Myocyte (in vitro differentiated cells): ENCODE results near the gene OPN1MW3. TPM values are rescaled to one million over a fixed set of nuclear protein-coding genes. Genes with fewer than 3 reads are reported as not detected.
"Not testable (repeated sequence)": the region's sequence is repeated elsewhere in the genome, so short reads cannot be mapped to it uniquely, and the experiment has no call there.

Experiments used
- DNase-seq: peaks from one replicate; pipeline ENCODE4 v3.0.0-alpha.2; 2012; ENCODE audit warnings: low read depth
- polyA plus RNA-seq: library from polyadenylated mRNA; unstranded; fragments of >200 nt; gene quantifications from one replicate; pipeline ENCODE4 v1.2.1, GENCODE V29; 2012; ENCODE audit warnings: missing spikeins
- total RNA-seq: library from RNA; depleted of rRNA; stranded (reverse); fragments of >200 nt; gene quantifications from 2 replicates; pipeline ENCODE4 v1.2.3, GENCODE V29; 2014

OPN1MW3 gene
- total RNA-seq: not detected in 2 replicates
- not detected for polyA plus RNA-seq

DNA sequence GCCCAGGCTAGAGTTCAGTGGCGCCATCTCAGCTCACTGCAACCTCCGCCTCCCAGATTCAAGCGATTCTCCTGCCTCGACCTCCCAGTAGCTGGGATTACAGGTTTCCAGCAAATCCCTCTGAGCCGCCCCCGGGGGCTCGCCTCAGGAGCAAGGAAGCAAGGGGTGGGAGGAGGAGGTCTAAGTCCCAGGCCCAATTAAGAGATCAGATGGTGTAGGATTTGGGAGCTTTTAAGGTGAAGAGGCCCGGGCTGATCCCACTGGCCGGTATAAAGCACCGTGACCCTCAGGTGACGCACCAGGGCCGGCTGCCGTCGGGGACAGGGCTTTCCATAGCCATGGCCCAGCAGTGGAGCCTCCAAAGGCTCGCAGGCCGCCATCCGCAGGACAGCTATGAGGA lies at the start of gene OPN1MW3:
Gene OPN1MW3 (plus strand): TSS at position 301 of the 400 bp plus-strand sequence. CDS start 38 bp downstream, at position 339.
- not testable (repeated sequence) for DNase-seq

DNA sequence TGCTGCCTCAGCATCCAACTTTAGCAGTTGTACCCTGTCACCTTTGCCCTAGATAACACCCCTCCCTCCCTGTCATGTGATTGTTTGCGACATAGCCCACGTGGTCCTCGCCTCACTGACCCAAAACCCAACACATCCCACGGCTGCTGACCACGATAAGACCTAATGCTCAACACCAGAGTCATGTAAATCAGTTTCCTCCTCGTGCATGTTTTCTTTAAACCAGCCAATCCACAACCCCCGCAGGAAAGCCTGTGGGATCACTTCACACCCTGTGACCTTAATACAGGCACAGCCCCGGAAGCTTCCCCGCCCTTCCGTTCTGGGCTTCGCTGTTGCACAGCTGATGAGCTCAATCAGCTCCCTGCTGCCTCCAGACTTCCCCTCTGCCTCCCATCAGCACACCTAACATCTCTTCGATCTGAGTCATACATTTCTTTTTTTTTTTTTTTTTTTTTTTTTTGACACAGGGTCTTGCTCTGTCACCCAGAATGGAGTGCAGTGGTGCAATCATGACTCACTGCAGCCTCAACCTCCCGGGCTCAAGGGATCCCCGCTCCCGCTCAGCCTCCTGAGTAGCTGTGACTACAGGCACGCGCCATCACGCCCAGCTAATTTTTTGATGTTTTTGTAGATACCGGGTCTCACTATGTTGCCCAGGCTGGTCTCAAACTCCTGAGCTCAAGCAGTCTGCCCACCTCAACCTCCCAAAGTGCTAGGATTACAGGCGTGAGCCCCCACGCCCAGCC lies 47.5 kb upstream of the OPN1MW3 start:
- not testable (repeated sequence) for DNase-seq

DNA sequence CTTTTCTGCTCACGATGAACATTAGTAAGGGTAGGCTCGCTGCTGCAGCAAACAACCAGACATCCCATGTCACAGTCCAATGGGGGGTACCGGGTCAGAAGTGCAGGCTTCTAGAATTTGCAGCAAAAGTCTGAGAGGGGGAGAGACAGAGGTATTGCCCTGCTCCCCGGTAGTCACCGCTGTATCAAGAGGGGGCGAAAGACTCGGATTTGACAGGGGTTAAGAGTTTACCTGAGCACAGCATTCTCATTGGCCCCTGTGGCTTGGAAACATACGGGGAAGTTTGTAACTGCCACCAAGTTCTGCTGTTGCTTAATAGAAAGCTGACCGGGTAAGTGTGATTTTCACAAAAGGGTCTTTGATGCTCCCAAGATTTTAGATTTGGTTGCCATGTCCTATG lies 46.3 kb upstream of the OPN1MW3 start:
- not testable (repeated sequence) for DNase-seq

DNA sequence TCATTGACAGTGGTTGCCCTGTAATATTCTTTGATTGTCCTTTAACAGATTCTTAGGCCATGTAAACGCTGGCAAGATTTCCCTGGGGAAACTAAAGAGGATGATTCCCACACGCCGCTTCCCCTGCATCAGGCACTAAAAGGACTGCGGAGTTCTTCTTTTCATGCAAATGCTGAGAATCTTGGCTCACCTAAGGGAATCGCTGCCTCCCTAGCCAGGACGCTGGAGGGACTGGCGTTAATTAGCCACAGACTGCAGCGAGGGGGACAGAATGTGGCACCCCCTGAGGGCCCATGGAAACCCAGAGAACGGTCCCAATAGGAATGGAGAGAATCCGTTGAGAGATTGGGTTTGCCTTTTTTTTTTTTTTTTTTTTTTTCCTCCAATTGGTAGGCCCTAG lies 45.9 kb upstream of the OPN1MW3 start:
- not testable (repeated sequence) for DNase-seq

DNA sequence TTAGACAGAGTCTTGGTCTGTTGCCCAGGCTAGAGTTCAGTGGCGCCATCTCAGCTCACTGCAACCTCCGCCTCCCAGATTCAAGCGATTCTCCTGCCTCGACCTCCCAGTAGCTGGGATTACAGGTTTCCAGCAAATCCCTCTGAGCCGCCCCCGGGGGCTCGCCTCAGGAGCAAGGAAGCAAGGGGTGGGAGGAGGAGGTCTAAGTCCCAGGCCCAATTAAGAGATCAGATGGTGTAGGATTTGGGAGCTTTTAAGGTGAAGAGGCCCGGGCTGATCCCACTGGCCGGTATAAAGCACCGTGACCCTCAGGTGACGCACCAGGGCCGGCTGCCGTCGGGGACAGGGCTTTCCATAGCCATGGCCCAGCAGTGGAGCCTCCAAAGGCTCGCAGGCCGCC lies 37.9 kb upstream of the OPN1MW3 start, which contains the start of gene OPN1MW2:
Gene OPN1MW2 (plus strand): TSS at position 301 of the 400 bp plus-strand sequence. CDS start 60 bp downstream, at position 361.
- not testable (repeated sequence) for DNase-seq

DNA sequence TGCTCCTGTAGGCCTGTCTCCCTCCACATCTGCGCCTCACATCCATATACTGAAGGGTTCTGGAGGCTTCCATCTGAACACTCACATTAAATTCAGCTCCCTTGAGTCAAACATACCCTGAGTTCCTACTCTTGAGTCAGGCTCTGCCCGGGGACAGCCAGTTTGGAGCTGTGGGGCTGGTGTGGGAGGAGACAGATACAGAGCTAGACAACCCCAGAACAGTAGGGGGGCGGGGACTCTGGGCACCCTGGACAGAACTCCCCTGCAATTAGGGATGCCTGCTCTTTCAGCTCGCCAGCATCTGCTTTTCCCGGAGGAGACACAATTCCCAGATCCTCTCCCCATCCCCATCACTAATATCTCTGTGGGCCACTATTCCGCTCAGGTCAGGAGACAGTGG lies 32.1 kb upstream of the OPN1MW3 start:
- DNase-seq: not testable (repeated sequence)

DNA sequence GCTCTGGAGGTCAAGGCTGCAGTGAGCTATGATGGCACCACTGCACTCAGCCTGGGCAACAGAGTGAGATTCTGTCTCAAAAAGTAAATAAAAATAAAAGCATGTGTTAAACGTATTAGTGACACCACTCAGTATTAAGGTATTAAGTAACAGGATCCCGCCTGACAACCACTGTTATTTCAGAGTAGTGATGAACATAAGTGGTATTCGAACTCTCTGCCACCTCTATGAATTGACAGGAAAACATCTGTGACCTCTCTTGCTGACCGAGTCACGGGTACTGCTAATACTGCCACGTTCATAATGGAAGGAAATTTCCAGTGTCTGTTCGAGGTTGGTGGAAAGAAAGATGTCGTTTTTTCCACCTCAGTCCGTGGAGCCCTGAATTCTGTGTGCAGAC lies 30.7 kb upstream of the OPN1MW3 start:
- DNase-seq: not testable (repeated sequence)

DNA sequence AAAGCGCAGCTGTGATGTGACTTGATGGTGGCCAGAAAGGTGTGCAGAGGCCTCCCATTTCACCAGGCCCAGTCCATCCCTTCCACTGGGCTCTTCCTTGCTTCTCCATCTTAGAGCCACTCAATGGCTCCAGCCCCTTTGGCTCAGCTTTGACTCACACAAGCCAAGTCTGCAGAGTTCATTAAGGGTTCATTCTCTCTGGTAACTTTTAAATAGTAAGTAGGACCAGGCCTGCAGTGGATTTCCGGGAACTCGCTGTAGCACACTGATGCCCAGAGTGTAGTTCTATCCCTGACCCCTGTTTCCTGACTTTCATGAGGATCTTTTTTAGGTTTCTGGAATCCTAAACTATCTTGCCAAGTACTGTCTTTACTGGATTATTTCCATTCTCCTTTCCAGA lies 25.9 kb upstream of the OPN1MW3 start:
- DNase-seq: not testable (repeated sequence)

DNA sequence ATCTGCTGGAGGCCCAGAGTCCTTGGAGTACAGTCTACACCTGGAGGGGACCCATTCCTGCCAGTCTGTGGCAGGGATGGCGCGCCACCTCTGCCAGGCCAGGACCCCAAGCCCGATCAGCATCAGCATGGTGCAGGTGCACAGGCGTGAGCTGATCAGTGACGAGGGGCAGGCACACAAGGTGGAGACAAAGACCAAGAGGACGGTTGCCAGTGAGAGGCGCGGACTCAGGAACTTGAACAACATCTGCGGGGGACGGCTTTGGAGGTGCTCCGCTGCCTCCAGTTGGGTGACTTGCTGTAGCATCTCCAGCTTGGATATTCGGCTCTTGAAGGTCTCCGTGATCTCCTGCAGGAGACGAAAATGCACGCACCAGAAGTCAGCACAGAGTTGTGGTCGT lies 23.8 kb upstream of the OPN1MW3 start:
- not testable (repeated sequence) for DNase-seq

DNA sequence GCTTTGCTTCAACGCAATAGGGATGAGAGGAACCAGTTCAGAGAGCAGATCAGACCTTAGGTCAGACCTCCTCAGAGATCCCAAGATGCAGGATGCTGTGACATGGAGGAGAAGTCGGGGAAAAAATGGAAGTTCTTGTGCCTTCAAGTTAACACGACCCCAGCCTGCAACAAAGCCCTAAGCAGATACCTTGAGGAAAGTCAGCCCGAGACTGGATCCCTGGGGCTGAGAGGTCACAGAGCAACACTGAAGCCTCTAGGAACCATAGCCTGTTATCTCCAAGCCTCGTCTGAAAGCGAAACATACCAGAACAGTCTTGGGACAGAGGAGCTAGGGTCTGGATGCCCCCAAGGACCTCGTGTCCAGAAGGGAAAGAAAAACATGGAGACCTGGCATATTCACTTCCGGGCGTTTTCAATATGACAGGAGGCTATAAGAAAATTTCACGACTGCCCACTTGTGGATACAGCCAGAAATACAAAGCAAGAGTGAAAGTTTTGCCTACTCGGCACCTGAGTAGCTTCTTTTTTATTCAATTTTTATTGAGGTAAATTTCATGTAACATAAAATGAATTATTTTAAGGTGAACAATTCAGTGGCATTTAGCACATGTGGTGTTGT lies 18.3 kb upstream of the OPN1MW3 start:
- not testable (repeated sequence) for DNase-seq

DNA sequence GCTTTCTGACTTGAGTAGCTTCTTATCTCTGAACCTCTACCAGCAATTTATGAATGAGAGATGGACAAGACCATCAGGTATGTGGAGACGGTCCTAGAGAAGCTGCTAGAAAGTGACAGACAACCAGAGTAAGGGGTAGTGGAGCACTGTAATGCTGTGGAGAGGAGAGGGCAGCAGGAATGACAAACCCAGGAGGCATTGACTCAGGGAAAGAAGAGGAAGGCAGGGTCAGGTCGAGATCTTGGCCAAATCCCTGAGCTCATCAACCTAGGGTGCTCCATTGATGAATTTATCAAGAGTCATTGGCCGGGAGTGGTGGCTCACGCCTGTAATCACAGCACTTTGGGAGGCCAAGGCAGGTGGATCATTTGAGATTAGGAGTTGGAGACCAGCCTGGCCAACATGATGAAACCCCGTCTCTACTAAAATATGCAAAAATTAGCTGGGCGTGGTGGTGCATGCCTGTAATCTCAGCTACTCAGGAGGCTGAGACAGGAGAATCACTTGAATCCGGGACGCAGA lies 17.3 kb upstream of the OPN1MW3 start:
- not testable (repeated sequence) for DNase-seq

DNA sequence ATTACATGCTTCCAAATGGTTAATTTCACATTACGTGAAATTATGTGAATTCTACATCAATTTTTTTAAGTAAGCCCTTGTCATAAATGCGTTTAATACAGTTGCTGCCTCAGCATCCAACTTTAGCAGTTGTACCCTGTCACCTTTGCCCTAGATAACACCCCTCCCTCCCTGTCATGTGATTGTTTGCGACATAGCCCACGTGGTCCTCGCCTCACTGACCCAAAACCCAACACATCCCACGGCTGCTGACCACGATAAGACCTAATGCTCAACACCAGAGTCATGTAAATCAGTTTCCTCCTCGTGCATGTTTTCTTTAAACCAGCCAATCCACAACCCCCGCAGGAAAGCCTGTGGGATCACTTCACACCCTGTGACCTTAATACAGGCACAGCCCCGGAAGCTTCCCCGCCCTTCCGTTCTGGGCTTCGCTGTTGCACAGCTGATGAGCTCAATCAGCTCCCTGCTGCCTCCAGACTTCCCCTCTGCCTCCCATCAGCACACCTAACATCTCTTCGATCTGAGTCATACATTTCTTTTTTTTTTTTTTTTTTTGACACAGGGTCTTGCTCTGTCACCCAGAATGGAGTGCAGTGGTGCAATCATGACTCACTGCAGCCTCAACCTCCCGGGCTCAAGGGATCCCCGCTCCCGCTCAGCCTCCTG lies 9.9 kb upstream of the OPN1MW3 start:
- DNase-seq: not testable (repeated sequence)

DNA sequence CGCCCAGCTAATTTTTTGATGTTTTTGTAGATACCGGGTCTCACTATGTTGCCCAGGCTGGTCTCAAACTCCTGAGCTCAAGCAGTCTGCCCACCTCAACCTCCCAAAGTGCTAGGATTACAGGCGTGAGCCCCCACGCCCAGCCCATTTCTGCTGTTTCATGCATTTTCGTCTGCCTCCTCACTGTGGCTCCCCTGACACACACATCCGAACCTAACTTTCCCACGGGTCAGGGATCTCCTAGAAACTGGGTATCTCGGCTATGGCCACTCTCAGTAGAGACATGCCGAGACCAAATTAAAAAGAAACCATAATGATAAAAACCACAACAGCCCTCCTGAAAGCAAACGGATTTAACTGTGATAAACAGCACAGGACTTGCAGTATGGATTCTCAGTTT lies 9.3 kb upstream of the OPN1MW3 start:
- DNase-seq: not testable (repeated sequence)

DNA sequence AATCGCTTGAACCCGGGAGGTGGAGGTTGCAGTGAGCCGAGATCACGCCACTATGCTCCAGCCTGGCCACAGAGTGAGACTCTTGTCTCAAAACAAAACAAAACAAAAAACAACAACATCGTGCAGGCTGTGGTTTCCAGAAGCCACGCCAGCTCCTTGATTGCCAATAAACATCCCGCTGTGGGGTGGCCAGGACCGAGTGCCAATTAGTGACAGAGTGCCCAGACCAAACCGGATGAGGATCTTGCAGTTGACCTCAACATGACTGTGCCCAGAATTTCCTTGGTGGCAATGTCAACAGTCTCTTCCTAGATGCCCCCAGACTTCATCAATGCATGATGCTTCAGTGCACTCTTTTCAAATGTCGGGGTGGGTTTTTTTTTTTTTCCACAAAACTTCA lies 1.3 kb downstream of the OPN1MW3 start:
- DNase-seq: not testable (repeated sequence)

DNA sequence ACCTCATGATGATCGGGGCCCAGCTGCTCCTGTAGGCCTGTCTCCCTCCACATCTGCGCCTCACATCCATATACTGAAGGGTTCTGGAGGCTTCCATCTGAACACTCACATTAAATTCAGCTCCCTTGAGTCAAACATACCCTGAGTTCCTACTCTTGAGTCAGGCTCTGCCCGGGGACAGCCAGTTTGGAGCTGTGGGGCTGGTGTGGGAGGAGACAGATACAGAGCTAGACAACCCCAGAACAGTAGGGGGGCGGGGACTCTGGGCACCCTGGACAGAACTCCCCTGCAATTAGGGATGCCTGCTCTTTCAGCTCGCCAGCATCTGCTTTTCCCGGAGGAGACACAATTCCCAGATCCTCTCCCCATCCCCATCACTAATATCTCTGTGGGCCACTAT lies 5.7 kb downstream of the OPN1MW3 start:
- not testable (repeated sequence) for DNase-seq

DNA sequence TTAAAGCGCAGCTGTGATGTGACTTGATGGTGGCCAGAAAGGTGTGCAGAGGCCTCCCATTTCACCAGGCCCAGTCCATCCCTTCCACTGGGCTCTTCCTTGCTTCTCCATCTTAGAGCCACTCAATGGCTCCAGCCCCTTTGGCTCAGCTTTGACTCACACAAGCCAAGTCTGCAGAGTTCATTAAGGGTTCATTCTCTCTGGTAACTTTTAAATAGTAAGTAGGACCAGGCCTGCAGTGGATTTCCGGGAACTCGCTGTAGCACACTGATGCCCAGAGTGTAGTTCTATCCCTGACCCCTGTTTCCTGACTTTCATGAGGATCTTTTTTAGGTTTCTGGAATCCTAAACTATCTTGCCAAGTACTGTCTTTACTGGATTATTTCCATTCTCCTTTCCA lies 11.9 kb downstream of the OPN1MW3 start:
- not testable (repeated sequence) for DNase-seq

DNA sequence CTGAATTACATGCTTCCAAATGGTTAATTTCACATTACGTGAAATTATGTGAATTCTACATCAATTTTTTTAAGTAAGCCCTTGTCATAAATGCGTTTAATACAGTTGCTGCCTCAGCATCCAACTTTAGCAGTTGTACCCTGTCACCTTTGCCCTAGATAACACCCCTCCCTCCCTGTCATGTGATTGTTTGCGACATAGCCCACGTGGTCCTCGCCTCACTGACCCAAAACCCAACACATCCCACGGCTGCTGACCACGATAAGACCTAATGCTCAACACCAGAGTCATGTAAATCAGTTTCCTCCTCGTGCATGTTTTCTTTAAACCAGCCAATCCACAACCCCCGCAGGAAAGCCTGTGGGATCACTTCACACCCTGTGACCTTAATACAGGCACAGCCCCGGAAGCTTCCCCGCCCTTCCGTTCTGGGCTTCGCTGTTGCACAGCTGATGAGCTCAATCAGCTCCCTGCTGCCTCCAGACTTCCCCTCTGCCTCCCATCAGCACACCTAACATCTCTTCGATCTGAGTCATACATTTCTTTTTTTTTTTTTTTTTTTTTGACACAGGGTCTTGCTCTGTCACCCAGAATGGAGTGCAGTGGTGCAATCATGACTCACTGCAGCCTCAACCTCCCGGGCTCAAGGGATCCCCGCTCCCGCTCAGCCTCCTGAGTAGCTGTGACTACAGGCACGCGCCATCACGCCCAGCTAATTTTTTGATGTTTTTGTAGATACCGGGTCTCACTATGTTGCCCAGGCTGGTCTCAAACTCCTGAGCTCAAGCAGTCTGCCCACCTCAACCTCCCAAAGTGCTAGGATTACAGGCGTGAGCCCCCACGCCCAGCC lies 27.3 kb downstream of the OPN1MW3 start:
- not testable (repeated sequence) for DNase-seq

DNA sequence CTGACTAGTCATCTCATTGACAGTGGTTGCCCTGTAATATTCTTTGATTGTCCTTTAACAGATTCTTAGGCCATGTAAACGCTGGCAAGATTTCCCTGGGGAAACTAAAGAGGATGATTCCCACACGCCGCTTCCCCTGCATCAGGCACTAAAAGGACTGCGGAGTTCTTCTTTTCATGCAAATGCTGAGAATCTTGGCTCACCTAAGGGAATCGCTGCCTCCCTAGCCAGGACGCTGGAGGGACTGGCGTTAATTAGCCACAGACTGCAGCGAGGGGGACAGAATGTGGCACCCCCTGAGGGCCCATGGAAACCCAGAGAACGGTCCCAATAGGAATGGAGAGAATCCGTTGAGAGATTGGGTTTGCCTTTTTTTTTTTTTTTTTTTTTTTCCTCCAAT lies 29.0 kb downstream of the OPN1MW3 start:
- not testable (repeated sequence) for DNase-seq

DNA sequence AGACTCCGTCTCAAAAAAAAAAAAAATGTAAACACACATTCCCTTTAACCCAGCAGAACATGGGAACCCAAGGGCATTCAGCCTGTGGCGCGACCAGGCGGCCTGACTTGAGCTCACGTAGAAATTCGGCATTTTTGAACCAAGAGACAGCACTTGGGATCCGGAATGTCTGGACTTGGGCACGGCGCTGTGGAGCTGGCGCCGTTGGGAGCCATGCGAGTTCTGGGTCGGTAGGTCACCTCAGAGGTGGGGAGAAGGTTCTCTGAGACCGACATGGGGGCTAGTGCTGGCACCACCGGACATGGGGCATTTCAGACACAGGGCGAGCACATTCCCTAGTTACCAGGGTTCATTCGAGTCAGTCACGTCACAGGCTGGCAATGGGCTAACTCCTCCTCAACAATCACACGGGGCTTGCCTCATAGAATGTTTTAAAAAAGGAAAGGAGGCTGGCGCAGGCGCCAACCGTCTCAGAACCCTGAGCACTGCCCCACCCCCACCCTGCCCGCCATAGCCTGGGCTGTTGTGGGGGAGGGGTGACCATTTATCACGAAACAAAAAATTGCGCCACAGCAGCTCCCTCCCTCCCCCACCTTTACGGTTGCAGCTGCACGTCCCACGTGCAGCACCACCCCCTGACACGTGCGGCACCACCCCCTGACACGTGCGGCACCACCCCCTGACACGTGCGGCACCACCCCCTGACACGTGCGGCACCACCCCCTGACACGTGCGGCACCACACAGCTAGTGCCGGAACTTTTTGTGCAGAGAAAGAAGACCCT lies 37.6 kb downstream of the OPN1MW3 start, which contains the start of gene TEX28:
Gene TEX28 (minus strand): TSS at position 334 of the 784 bp plus-strand sequence. CDS start 3,007 bp downstream, outside the sequence.
- no peak for DNase-seq
